Keratinocyte (primary cell): Measurements from ENCODE around the gene TANC2. TPM values are rescaled to one million over a fixed set of nuclear protein-coding genes. Genes with fewer than 3 reads are reported as not detected.

ENCODE experiments used
- DNase-seq: peaks from one replicate; pipeline ENCODE4 v3.0.0-alpha.2; 2011; ENCODE audit warnings: low read depth, missing footprints, low spot score
- FAIRE-seq: peaks from 2 replicates; lab custom pipeline; 2011; peaks lifted over from hg19 to GRCh38; lab: Jason Lieb, UNC
- H2AFZ ChIP-seq: 2 replicates; pipeline ENCODE4 v1.6.0; 2012; ENCODE audit warnings: low read length, control low read depth, inconsistent platforms; ENCODE audit not compliant: control insufficient read depth
- H3K27ac ChIP-seq: 2 replicates; pipeline ENCODE4 v1.5.1; 2011; ENCODE audit warnings: low read length; ENCODE audit not compliant: control insufficient read depth, insufficient read depth
- H3K27me3 ChIP-seq: 3 replicates; pipeline ENCODE4 v1.6.0; 2011; ENCODE audit warnings: low read length; ENCODE audit not compliant: control insufficient read depth, insufficient read depth; ENCODE audit errors: extremely low read depth
- H3K36me3 ChIP-seq, 2 experiments: 2 replicates in 1 of 2; 3 replicates in 1 of 2; pipeline ENCODE4 v1.5.1; 2011; ENCODE audit warnings: low read length in 2 of 2, mild to moderate bottlenecking in 1 of 2; ENCODE audit not compliant: control insufficient read depth in 2 of 2, insufficient read depth in 2 of 2; ENCODE audit errors: extremely low read depth in 1 of 2
- H3K4me1 ChIP-seq: 3 replicates; pipeline ENCODE4 v1.5.1; 2011; ENCODE audit warnings: low read length; ENCODE audit not compliant: control insufficient read depth, insufficient read depth; ENCODE audit errors: extremely low read depth
- H3K4me2 ChIP-seq: 3 replicates; pipeline ENCODE4 v1.6.0; 2011; ENCODE audit warnings: low read depth, low read length; ENCODE audit not compliant: control insufficient read depth, insufficient read depth; ENCODE audit errors: extremely low read depth
- H3K4me3 ChIP-seq, 3 experiments: fragments of 200-600 bp in 1 of 3; sonication (generic) in 1 of 3; 2 replicates in 2 of 3; 3 replicates in 1 of 3; pipeline ENCODE4 v1.5.1; 2011 to 2016; ENCODE audit warnings: low read length in 3 of 3, mild to moderate bottlenecking in 3 of 3, control low read depth in 2 of 3, inconsistent platforms in 1 of 3, low read depth in 1 of 3, mixed read lengths in 1 of 3, mixed run types in 1 of 3, moderate library complexity in 1 of 3; ENCODE audit not compliant: control insufficient read depth in 2 of 3, insufficient read depth in 2 of 3; ENCODE audit errors: extremely low read depth in 1 of 3
- H3K79me2 ChIP-seq: 2 replicates; pipeline ENCODE4 v1.6.0; 2012; ENCODE audit warnings: low read length; ENCODE audit not compliant: control insufficient read depth, insufficient read depth
- H3K9ac ChIP-seq: 3 replicates; pipeline ENCODE4 v1.6.0; 2011; ENCODE audit warnings: low read length; ENCODE audit not compliant: control insufficient read depth, insufficient read depth; ENCODE audit errors: extremely low read depth
- H3K9me1 ChIP-seq: 3 replicates; pipeline ENCODE4 v1.6.0; 2011; ENCODE audit warnings: low read length; ENCODE audit not compliant: control insufficient read depth, insufficient read depth; ENCODE audit errors: extremely low read depth
- H3K9me3 ChIP-seq: 2 replicates; pipeline ENCODE4 v1.5.1; 2012; ENCODE audit warnings: low read depth, low read length; ENCODE audit not compliant: control insufficient read depth
- H4K20me1 ChIP-seq: 3 replicates; pipeline ENCODE4 v1.6.0; 2011; ENCODE audit warnings: low read length; ENCODE audit not compliant: control insufficient read depth, insufficient read depth; ENCODE audit errors: extremely low read depth
- CTCF ChIP-seq, 3 experiments: IDR thresholded peaks in 1 of 3; conservative IDR thresholded peaks in 1 of 3; optimal IDR thresholded peaks in 1 of 3; 2 replicates in 2 of 3; 3 replicates in 1 of 3; pipeline versions ENCODE3 to v1.5.1; 2011; ENCODE audit warnings: low read length in 3 of 3, mild to moderate bottlenecking in 3 of 3, moderate library complexity in 2 of 3, control low read depth in 1 of 3, inconsistent platforms in 1 of 3; ENCODE audit not compliant: insufficient read depth in 2 of 3; ENCODE audit errors: extremely low read depth in 1 of 3
- EZH2 ChIP-seq: IDR thresholded peaks from one replicate; pipeline ENCODE4 v1.6.1; 2012; ENCODE audit warnings: inconsistent platforms, mild to moderate bottlenecking, low read length, moderate library complexity
- dilution Hi-C: fragments of 300-500 bp; cut with MboI; formaldehyde crosslinking; loops from one replicate; pipeline ENCODE4 v1.7.0; 2020; ENCODE audit warnings: low sequenced_read_pairs; ENCODE audit not compliant: extremely low pct_ligation_motif_present
- polyA plus RNA-seq, 5 experiments: library from polyadenylated mRNA; depleted of rRNA in 3 of 5; stranded (reverse) in 3 of 5; stranded (forward) in 1 of 5; unstranded in 1 of 5; fragments of >200 nt; gene quantifications; 1 replicate in 1 of 5; 2 replicates in 3 of 5; 3 replicates in 1 of 5; pipeline versions ENCODE4 v1.2.1 to v1.2.3, GENCODE V29; 2011 to 2012; ENCODE audit warnings: missing spikeins in 2 of 5, low read depth in 1 of 5, low replicate concordance in 1 of 5

Gene TANC2
- polyA plus RNA-seq, 1 donor (not counting 4 experiments of a cell fraction or from before 2014, with no cell fraction given): 22.4 TPM

- H2AFZ ChIP-seq: no peak overlapping the region
- no peak overlapping the region for H3K4me2 ChIP-seq
- no peak overlapping the region for H3K4me3 ChIP-seq
- H3K9me3 ChIP-seq: no peaks in the 10 kb centered on the region
- no peak overlapping the region for H3K9ac ChIP-seq
- no peaks in the 10 kb centered on the region for H3K27me3 ChIP-seq
- no peak for DNase-seq
- H3K9me1 ChIP-seq: no peaks in the 10 kb centered on the region
- peaks cover 10% of the 10 kb centered on the region for H3K4me1 ChIP-seq
- H3K36me3 ChIP-seq: peaks cover 2 to 5% of the 10 kb centered on the region in 2 experiments
- H3K27ac ChIP-seq: no peak overlapping the region
- dilution Hi-C loops: no loop called here
- no peak for TF ChIP-seq EZH2
- TF ChIP-seq CTCF (optimal IDR thresholded peaks at IDR 0.05 in 1 of 3, IDR thresholded peaks at IDR 0.05 in 1 of 3, conservative IDR thresholded peaks at IDR 0.05 in 1 of 3; ENCODE audit: extremely low read depth in 1 of 3, insufficient read depth in 2 of 3, low read length in 3 of 3): no peak
- FAIRE-seq: no peak
- no peaks in the 10 kb centered on the region for H4K20me1 ChIP-seq
- peaks cover 96% of the 10 kb centered on the region for H3K79me2 ChIP-seq
These were observed 5.8 kb downstream of the TANC2 start for GRCh38 chr17:62971853-62972252.

GRCh38 chr17:62974788-62975187 is 8.8 kb downstream of the TANC2 start:
- Histone ChIP-seq H3K9me1 (no peaks in the 10 kb centered on the region), H3K4me2 (no peak overlapping the region), H3K27ac (no peak overlapping the region), H3K36me3 (peaks cover 2 to 5% of the 10 kb centered on the region in 2 experiments), H3K9ac (no peak overlapping the region), H3K4me1 (no peaks in the 10 kb centered on the region), H3K9me3 (no peaks in the 10 kb centered on the region), H4K20me1 (no peaks in the 10 kb centered on the region), H3K79me2 (peaks cover 95% of the 10 kb centered on the region), H3K4me3 (no peak overlapping the region), H3K27me3 (no peaks in the 10 kb centered on the region), H2AFZ (no peak overlapping the region)
- dilution Hi-C loops: no loop called here
- no peak for TF ChIP-seq CTCF (optimal IDR thresholded peaks at IDR 0.05 in 1 of 3, IDR thresholded peaks at IDR 0.05 in 1 of 3, conservative IDR thresholded peaks at IDR 0.05 in 1 of 3; ENCODE audit: extremely low read depth in 1 of 3, insufficient read depth in 2 of 3, low read length in 3 of 3)
- no peak for TF ChIP-seq EZH2
- no peak for DNase-seq
- no peak for FAIRE-seq
